Measurements from ENCODE around the gene SMARCB1. TPM values are rescaled to one million over a fixed set of nuclear protein-coding genes. Genes with fewer than 3 reads are reported as not detected.

Gene SMARCB1
- total RNA-seq, 1 donor from 2014 or later: 222 TPM

DNA sequence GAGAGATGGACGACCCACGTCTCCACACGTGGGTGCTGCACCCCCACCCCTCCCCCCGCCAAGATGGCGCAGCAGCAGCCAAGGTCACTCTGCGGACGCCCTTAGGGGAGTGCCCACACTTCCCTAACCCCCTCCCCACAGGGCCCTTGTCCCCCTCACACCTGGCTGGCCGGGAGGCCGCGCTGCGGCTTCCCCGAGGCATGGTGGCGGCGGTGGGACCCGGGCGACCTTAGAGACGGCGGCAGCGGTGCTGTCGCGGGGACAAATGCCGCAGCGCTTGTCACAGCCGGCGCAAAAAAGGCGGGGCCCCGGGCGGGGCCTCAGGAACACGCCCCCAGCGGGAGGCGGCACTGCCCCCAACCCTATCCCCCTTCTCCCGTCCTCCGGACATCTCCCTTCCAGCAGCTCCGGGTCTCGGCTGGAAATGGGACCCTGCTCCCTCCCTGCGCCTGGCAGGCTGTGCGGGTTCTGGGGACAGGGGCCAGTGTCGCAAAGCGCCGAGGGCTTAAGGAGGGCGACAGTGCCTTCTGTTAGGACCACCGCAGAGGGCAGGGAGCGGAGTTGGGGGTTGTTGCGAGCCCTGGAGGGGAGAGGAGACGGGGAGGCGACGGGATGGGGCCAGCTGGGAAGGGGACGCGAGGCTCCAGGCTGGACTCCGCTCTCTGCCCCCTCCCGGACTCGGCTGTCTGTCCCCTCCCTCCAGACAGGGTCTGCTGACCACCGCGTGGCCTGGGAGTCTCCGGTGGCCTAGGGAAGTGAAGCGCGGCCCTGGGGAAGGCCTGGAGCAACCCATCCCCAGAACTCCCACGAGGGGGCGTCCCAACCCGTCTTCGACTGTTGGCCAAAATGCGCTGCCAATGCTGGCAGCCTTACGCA, 18.9 kb upstream of the SMARCB1 start, which contains the start of gene CHCHD10:
Gene CHCHD10 (minus strand): TSS at position 300 of the 876 bp plus-strand sequence. CDS start 98 bp downstream, at position 202.
- DNase-seq (ENCODE audit: low read depth, low spot score): peak; percentile 95
- Mint-ChIP-seq H3K4me1 (peaks cover 18% of the 10 kb centered on the region), H3K36me3 (ENCODE audit: low read depth) (no peaks in the 10 kb centered on the region), H3K9me3 (no peaks in the 10 kb centered on the region), H3K27me3 (ENCODE audit: low read depth) (no peaks in the 10 kb centered on the region), H3K4me3 (peak within 1 kb of the TSS; percentile 94), H3K27ac (ENCODE audit: unreplicated experiment) (peak within 1 kb of the TSS; percentile 96)
- TF ChIP-seq, protein P1, sequence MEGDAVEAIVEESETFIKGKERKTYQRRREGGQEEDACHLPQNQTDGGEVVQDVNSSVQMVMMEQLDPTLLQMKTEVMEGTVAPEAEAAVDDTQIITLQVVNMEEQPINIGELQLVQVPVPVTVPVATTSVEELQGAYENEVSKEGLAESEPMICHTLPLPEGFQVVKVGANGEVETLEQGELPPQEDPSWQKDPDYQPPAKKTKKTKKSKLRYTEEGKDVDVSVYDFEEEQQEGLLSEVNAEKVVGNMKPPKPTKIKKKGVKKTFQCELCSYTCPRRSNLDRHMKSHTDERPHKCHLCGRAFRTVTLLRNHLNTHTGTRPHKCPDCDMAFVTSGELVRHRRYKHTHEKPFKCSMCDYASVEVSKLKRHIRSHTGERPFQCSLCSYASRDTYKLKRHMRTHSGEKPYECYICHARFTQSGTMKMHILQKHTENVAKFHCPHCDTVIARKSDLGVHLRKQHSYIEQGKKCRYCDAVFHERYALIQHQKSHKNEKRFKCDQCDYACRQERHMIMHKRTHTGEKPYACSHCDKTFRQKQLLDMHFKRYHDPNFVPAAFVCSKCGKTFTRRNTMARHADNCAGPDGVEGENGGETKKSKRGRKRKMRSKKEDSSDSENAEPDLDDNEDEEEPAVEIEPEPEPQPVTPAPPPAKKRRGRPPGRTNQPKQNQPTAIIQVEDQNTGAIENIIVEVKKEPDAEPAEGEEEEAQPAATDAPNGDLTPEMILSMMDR (conservative IDR thresholded peaks at IDR 0.05): peak; percentile 81

- TF ChIP-seq, protein P1 (conservative IDR thresholded peaks at IDR 0.05): no peak
- Mint-ChIP-seq H3K9me3 (no peaks in the 10 kb centered on the region), H3K27ac (ENCODE audit: unreplicated experiment) (no peak overlapping the region), H3K27me3 (ENCODE audit: low read depth) (peaks cover 7% of the 10 kb centered on the region), H3K36me3 (ENCODE audit: low read depth) (no peaks in the 10 kb centered on the region), H3K4me3 (no peak overlapping the region), H3K4me1 (peaks cover 17% of the 10 kb centered on the region)
- no peak for DNase-seq (ENCODE audit: low read depth, low spot score)
These were observed 17.3 kb upstream of the SMARCB1 start for GRCh38 chr22:23769321-23769965.

DNA sequence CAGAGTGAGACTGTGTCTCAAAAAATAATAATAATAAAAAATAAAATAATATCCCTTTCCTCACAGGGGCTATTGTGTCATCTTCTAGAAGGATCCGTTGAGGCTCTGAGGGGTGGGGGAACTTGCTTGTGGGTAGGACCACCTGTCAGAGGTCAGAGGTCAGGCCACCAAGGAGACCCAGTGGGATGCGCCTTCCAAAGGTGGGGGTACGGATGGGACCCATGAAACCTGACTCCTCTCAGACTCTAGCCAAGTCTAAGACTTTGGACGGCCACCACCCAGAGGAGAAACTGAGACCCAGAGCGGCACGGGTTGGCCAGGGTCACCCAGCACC, 14.5 kb upstream of the SMARCB1 start:
- Mint-ChIP-seq H3K4me3 (peak overlapping the region; percentile 83), H3K27ac (ENCODE audit: unreplicated experiment) (no peak overlapping the region), H3K9me3 (no peaks in the 10 kb centered on the region), H3K27me3 (ENCODE audit: low read depth) (peaks cover 10% of the 10 kb centered on the region), H3K36me3 (ENCODE audit: low read depth) (no peaks in the 10 kb centered on the region), H3K4me1 (peaks cover 21% of the 10 kb centered on the region)
- no peak for DNase-seq (ENCODE audit: low read depth, low spot score)
- TF ChIP-seq, protein P1 (conservative IDR thresholded peaks at IDR 0.05): no peak

DNA sequence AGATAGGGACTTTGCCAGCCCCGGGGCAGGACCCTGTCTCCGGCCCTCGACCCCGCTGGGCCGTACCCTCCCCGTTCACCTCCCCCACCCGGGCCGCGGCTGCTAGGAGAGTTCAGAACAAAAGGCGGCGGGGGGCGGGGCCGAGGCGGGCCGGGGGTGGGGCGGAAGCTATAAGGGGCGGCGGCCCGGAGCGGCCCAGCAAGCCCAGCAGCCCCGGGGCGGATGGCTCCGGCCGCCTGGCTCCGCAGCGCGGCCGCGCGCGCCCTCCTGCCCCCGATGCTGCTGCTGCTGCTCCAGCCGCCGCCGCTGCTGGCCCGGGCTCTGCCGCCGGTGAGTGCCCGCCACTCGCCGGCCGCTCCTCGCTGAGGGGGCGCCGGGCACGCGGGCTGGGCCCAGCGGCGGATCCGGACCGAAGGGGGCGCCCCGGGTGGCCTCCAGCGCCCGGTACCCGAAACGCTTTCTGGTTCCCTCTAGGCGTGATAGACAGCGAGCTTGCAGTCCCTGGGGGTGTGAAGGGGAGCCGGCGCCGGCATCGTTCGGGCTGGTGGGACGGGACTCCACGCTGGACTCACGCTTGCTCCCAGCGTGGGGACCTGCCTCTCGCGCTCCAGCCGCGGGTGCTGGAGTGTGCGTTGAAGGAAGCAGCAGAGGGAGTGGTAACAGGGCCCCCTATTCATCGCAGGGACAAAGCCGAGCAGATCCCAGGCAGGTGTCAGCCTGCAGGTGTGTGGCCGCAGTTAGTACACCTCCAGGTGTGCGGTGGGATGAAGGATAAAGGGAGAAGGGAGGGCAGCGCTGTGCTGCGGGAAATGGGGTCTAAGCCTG, 13.9 kb upstream of the SMARCB1 start, which contains the start of gene MMP11:
Gene MMP11 (plus strand): TSS at position 201 of the 825 bp plus-strand sequence. CDS start 22 bp downstream, at position 223.
- no peaks in the 10 kb centered on the region for H3K36me3 Mint-ChIP-seq (ENCODE audit: low read depth)
- H3K27me3 Mint-ChIP-seq (ENCODE audit: low read depth): peaks cover 10% of the 10 kb centered on the region
- peak within 1 kb of the TSS; percentile 83 for H3K4me3 Mint-ChIP-seq
- peak; percentile 59 for DNase-seq (ENCODE audit: low read depth, low spot score)
- peaks cover 21% of the 10 kb centered on the region for H3K4me1 Mint-ChIP-seq
- TF ChIP-seq, protein P1 (conservative IDR thresholded peaks at IDR 0.05): no peak
- H3K9me3 Mint-ChIP-seq: no peaks in the 10 kb centered on the region
- H3K27ac Mint-ChIP-seq (ENCODE audit: unreplicated experiment): peak within 1 kb of the TSS; percentile 52

DNA sequence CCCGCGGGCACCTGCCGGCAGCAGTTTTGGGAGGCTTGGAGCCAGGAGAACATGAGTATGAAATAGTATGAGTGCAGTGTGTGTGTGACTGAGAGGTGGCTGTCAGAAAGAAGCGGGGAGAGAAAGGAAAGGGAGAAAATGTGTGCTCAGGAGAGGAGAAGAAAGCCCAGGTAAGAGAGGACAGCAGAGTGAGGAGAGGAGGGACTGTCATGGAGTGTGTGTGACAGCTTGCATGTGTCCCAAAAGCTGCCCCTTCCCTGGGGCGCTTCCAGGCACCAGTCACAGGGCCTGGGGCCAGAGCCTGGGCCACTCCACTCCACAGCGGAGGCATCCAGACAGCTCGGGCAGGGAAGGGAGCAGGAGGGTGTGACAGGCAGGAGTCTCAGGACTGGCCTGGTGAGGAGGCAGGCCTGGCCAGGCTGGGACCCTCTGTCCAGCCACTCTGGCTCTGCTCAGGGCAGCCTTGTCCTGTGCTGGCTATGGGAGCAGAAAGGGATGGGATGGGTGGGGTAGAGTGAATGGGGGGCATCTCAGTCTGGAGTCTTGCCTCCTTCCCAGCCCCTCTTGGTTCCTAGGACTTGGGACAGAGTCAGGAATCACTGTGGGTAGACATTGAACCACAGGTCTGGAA, 13.2 kb upstream of the SMARCB1 start:
- no peak for DNase-seq (ENCODE audit: low read depth, low spot score)
- no peaks in the 10 kb centered on the region for H3K36me3 Mint-ChIP-seq (ENCODE audit: low read depth)
- TF ChIP-seq, protein P1 (conservative IDR thresholded peaks at IDR 0.05): no peak
- peaks cover 21% of the 10 kb centered on the region for H3K4me1 Mint-ChIP-seq
- H3K27me3 Mint-ChIP-seq (ENCODE audit: low read depth): peaks cover 10% of the 10 kb centered on the region
- peak overlapping the region; percentile 83 for H3K4me3 Mint-ChIP-seq
- no peak overlapping the region for H3K27ac Mint-ChIP-seq (ENCODE audit: unreplicated experiment)
- H3K9me3 Mint-ChIP-seq: no peaks in the 10 kb centered on the region

All from neural crest cell (in vitro differentiated cells).